GM13977 (cell line): Measurements from ENCODE around the gene NBR1.
"Not testable (repeated sequence)": the region's sequence is repeated elsewhere in the genome, so short reads cannot be mapped to it uniquely, and the experiment has no call there.

Experiments
- DNase-seq: peaks from one replicate; pipeline ENCODE4 v3.0.0; 2012; ENCODE audit warnings: low spot score
- in situ Hi-C: fragments of 300-500 bp; cut with MboI; formaldehyde crosslinking; loops from one replicate; pipeline ENCODE4 v1.12.0; 2022; ENCODE audit warnings: low sequenced_read_pairs, low pct_unique_long_range_greater_than_20kb, mixed read lengths, inconsistent platforms; ENCODE audit not compliant: unreplicated experiment
- TF ChIP-seq, protein P1 (sequence below): IDR thresholded peaks from 2 replicates; pipeline ENCODE4 v1.5.1; 2012; ENCODE audit warnings: mild to moderate bottlenecking, control low read depth; ENCODE audit not compliant: insufficient read depth; ENCODE audit errors: extremely low read depth, missing control alignments

NBR1 gene

DNA sequence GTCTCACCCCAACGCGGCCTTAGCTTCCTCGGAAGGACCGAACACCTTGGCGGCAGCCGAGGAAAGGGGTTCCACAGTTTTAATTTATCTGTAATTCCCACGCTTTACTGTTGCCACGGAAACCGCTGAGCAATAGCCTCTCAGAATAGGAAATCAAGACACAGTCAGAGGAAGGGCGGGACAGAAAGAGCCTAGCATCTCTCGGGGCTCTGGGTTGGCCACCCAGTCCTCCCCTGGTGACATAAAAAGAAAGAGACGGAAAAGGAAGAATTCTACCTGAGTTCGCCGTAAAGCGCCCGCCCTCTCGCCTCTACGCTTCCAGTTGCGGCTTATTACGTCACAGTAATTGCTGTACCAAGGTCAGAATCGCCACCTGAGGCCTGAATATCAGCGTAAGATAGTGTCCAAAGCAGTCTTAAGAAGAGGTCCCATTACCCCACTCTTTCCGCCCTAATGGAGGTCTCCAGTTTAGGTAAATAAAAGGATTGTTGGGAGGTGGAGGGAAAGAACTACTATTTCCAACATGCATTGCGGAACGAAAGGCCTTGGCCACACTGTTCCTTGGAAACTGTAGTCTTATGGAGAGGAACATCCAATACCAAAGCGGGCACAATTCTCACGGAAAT, 761 bp upstream of the NBR1 start:
- TF ChIP-seq, protein P1, sequence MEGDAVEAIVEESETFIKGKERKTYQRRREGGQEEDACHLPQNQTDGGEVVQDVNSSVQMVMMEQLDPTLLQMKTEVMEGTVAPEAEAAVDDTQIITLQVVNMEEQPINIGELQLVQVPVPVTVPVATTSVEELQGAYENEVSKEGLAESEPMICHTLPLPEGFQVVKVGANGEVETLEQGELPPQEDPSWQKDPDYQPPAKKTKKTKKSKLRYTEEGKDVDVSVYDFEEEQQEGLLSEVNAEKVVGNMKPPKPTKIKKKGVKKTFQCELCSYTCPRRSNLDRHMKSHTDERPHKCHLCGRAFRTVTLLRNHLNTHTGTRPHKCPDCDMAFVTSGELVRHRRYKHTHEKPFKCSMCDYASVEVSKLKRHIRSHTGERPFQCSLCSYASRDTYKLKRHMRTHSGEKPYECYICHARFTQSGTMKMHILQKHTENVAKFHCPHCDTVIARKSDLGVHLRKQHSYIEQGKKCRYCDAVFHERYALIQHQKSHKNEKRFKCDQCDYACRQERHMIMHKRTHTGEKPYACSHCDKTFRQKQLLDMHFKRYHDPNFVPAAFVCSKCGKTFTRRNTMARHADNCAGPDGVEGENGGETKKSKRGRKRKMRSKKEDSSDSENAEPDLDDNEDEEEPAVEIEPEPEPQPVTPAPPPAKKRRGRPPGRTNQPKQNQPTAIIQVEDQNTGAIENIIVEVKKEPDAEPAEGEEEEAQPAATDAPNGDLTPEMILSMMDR = no peak
- peak; percentile 94 for DNase-seq
- in situ Hi-C loops = no loop called here

DNA sequence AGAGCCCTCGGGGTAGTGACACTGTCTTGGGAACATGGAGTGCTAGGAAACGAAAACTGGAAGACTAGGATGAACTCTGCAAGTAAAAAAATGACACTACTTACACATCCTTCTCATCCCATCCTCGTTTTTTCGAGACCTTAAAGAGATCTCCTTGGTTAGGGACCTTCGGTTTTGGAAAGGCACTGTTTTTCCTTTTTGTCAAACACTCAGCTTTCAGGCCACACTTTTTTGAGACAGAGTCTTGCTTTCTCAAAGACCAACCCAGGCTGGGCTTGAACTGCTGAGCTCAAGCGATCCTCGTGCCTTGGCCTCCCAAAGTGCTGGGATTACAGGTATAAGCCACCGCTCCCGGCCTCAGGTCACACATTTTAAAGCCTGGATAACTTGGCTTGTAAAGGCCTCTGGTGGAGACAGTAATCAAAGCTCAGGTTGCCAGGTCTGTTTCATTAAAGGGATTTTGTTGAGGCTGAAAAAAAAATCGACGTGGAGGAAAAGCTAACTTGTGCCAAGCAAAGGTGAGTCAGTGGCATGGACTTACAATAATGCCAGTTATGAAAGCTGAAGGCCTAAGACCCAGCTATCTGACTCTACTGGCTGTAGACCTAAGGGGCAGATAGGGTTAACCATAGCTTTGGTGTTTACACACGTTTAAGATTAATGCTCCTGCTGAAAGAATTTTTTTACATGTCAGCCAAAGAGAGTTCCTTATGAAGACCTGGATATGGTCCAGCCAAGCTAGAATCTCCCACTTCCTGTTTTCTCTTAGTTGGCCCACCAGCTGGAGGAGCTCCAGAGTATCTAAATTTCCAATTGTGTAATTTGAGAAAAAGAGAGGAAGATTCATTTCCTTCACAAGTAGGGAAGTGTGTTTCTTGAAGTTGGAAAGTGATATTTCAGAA, 823 bp downstream of the NBR1 start:
- DNase-seq = no peak
- TF ChIP-seq, protein P1 = peak; percentile 2
- in situ Hi-C loops = no loop called here

DNA sequence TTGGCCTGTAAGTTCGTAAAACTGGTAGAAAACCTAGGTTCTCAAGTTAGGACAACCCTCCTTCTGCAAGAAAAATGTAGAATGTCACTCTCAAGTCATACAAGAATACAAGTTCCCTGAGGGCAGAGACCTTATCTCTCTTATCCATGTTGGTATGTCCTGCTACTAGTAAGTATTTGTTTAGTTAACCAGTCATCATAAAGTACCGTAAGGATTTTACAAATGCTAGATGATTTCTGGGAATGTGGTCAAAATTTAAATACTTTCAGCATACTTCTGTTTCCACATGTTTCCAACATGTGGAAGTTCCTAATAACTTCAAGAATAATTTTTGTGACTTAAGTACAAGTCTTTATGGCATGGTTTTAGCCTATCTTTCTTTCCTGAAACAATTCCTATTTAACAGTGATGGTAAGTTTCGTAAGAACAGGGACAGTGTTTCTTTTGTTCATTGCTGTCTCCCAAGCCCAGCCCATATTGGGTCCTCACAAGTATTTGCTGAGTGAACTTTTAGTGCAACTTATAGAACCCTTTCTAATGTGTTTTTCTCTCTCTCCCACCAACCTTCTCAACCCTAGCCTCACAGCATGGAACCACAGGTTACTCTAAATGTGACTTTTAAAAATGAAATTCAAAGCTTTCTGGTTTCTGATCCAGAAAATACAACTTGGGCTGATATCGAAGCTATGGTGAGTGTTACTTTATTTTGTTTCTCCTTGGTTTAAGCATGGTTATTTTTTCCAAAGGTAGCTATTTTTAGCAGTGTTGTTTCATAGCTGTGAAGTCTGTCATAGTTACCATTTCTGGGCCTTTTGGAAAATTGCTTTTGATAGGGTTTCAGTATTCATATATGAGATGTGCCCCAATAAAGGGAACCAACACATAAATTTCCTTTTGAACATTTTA, 4.5 kb downstream of the NBR1 start:
- TF ChIP-seq, protein P1 = no peak
- DNase-seq = no peak
- in situ Hi-C loops = no loop called here

DNA sequence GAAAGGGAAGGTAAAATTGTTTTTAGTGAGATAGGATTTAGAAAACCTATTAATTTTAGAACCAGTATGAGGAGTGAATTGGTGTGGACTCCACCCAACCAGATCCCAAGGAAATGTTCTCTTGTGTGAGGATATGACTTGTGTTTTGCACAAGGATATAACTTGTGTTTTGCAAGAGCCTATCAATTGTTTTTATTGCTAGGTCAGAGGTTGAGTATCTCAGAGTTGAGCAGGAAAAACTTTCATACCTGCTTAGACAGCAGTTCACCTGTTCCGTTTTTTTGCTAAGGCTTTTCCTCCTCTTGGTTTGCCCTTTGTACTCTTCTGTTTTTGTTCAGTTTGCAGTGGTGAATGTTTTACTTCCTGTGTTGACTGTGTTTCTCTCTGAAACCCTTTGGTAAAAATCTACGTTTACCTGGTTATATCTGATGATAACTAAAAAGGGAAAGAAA, 5.1 kb downstream of the NBR1 start:
- DNase-seq = no peak
- in situ Hi-C loops = no loop called here
- TF ChIP-seq, protein P1 = no peak

DNA sequence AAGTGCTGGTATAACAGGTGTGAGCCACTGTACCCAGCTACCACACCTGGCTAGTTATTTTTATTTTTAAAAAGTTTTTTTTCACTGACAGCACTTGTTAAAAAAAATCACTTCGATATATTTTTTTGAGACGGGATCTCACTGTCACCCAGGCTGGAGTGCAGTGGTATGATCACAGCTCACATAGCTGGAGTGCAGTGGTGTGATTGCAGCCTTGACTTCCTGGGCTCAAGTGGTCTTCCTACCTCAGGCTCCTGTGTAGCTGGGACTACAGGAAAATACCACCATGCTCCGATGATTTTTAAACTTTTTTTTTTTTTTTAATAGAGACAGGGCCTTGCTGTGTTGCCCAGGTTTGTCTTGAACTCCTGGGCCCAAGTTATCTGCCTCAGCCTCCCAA, 12.9 kb downstream of the NBR1 start:
- no peak for DNase-seq
- in situ Hi-C loops = no loop called here
- TF ChIP-seq, protein P1 = no peak

DNA sequence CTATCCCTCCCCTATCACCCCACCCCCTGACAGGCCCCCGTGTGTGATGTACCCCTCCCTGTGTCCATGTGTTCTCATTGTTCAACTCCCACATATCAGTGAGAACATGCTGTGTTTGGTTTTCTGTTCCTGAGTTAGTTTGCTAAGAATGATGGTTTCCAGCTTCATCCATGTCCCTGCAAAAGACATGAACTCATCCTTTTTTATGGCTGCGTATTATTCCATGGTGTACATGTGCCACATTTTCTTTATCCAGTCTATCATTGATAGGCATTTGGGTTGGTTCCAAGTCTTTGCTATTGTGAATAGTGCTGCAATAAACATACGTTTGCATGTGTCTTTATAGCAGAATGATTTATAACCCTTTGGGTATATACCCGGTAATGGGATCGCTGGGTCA, 15.6 kb downstream of the NBR1 start:
- in situ Hi-C loops, DNase-seq: not testable (repeated sequence)
